Germinal center (tissue), 1 donor: Measurements from ENCODE around the gene SLC25A27.

Source experiments
- DNase-seq: peaks from one replicate; pipeline ENCODE4 v3.0.0; 2012; ENCODE audit warnings: mixed read lengths, low spot score

Gene SLC25A27

DNA sequence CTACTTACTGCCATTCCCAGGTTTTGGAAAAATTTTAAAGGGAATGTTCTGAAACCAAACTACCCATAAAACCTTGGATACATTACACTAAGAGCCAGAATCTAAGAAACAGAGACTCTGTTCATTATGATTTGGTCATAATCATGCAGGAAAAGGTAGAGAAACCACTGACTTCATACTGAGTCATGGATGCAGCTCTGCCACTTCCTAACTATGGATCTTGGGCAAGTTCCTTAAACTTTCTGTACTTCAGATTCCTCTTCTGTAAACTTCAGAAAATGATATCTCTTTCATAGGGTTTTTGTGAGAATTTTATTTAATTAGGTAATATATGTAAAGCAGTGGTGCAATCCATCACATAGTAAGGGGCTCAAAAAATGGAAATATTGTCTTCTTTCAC is 62.4 kb downstream of the SLC25A27 start:
- no peak for DNase-seq

DNA sequence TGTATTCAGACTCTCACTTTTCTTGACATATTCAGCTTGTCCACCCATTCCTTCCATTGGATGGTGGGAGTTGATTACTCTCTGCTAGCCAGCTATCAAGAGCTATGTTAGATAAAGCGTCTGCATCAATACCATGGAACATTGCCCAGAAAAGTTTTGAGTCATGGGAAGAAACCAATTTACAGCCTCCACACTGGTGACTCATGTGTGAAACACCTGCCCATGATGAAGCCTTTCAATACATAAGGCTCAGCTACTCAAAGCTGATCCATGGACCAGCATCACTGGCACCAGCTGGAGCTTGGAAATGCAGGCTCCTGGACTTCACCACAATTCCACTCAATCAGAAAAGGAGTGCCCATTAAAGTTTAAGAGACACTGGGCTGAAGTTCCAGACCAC is 66.3 kb downstream of the SLC25A27 start:
- no peak for DNase-seq

DNA sequence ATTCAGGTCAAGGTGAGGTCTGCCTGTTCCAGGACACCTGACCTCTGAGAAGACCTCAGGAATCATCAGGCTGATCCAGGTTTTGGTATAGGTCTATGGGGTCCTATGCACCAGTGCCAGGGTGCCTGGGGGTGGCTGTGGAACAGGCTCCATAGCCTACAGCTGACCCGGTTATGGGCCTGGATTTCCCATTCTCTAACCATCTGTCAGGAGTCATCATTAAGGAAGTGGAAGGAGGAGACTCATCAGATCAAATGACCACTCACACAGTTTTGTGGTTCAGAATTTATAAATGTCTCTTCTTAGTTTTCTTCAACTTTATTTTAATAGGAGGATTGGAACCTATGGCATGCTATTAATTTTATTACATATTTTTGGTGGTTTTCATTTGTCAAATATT is 67.6 kb downstream of the SLC25A27 start:
- DNase-seq = no peak
